A549 (cell line): Measurements from ENCODE around the gene IL22.

Experiments used
- ESRRA ChIP-seq: fragments of 150-350 bp; IDR thresholded peaks from 2 replicates; pipeline ENCODE4 v1.6.1; 2014; ENCODE audit warnings: mild to moderate bottlenecking, low read length, borderline replicate concordance
- JUN ChIP-seq, 2 experiments: fragments of >200 bp; sonication (Bioruptor Twin); formaldehyde crosslinking; IDR thresholded peaks; 2 replicates in 1 of 2; 3 replicates in 1 of 2; pipeline ENCODE4 v1.6.1; 2016 to 2017
- PHF8 ChIP-seq: fragments of 200-600 bp; sonication (generic); IDR thresholded peaks from 2 replicates; pipeline ENCODE4 v1.6.1; 2016; ENCODE audit warnings: low read depth, mild to moderate bottlenecking, antibody characterized with exemption, moderate library complexity, borderline replicate concordance
- POLR2A ChIP-seq: IDR thresholded peaks from 2 replicates; pipeline ENCODE4 v1.6.1; 2012; ENCODE audit warnings: mild to moderate bottlenecking, low read length

- TF ChIP-seq ESRRA (no peak), JUN (IDR thresholded peaks at IDR 0.05) (no peak), POLR2A (no peak), PHF8 (no peak)
Observed at GRCh38 chr12:68261896-68262295, 8.5 kb upstream of the IL22 start.
